Measurements from ENCODE around the gene TEKTIP1. TPM values are rescaled to one million over a fixed set of nuclear protein-coding genes. Genes with fewer than 3 reads are reported as not detected.
"Not testable (repeated sequence)": the region's sequence is repeated elsewhere in the genome, so short reads cannot be mapped to it uniquely, and the experiment has no call there.

The TEKTIP1 gene
- total RNA-seq, 1 donor = 0.84 TPM

DNA sequence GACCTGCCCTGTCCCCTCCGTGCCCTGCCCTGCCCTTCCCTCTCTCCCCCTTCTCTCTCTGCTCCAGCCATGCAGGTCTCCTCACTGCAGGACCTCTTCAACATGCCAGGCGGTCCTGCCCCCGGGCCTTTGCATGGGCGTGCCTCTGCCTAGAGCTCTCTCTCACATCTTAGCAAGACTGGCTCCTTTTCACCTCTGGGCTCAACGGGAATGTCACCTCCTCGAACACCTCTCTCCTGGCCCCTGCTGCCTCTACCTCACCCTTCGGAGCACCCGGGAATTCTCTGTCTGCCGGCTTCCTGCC is 12.8 kb downstream of the TEKTIP1 start:
- Histone ChIP-seq H3K9me3 (ENCODE audit: low read depth, low read length) (no peaks in the 10 kb centered on the region), H3K27me3 (ENCODE audit: insufficient read depth, low read length) (no peaks in the 10 kb centered on the region), H3K4me1 (ENCODE audit: insufficient read depth, low read length) (peaks cover 77% of the 10 kb centered on the region), H3K4me3 (ENCODE audit: low read length) (no peak overlapping the region)

- Histone ChIP-seq H3K27me3 (ENCODE audit: insufficient read depth, low read length) (no peaks in the 10 kb centered on the region), H3K4me3 (ENCODE audit: low read length) (no peak overlapping the region), H3K9me3 (ENCODE audit: low read depth, low read length) (no peaks in the 10 kb centered on the region), H3K4me1 (ENCODE audit: insufficient read depth, low read length) (peaks cover 67% of the 10 kb centered on the region)
These were observed 15.5 kb downstream of the TEKTIP1 start for GRCh38 chr19:3554254-3555083.

GRCh38 chr19:3555653-3556422 is 16.9 kb downstream of the TEKTIP1 start:
- H3K27me3 ChIP-seq (ENCODE audit: insufficient read depth, low read length) = no peaks in the 10 kb centered on the region
- no peaks in the 10 kb centered on the region for H3K9me3 ChIP-seq (ENCODE audit: low read depth, low read length)
- peak overlapping the region; percentile 77 for H3K4me3 ChIP-seq (ENCODE audit: low read length)
- peaks cover 63% of the 10 kb centered on the region for H3K4me1 ChIP-seq (ENCODE audit: insufficient read depth, low read length)

- H3K4me3 ChIP-seq (ENCODE audit: low read length) = peak overlapping the region; percentile 77
- H3K9me3 ChIP-seq (ENCODE audit: low read depth, low read length) = no peaks in the 10 kb centered on the region
- peaks cover 63% of the 10 kb centered on the region for H3K4me1 ChIP-seq (ENCODE audit: insufficient read depth, low read length)
- no peaks in the 10 kb centered on the region for H3K27me3 ChIP-seq (ENCODE audit: insufficient read depth, low read length)
These were observed 17.5 kb downstream of the TEKTIP1 start for GRCh38 chr19:3556423-3556977.

GRCh38 chr19:3556978-3557460 is 18.0 kb downstream of the TEKTIP1 start:
- no peaks in the 10 kb centered on the region for H3K27me3 ChIP-seq (ENCODE audit: insufficient read depth, low read length)
- peaks cover 58% of the 10 kb centered on the region for H3K4me1 ChIP-seq (ENCODE audit: insufficient read depth, low read length)
- no peaks in the 10 kb centered on the region for H3K9me3 ChIP-seq (ENCODE audit: low read depth, low read length)
- peak overlapping the region; percentile 77 for H3K4me3 ChIP-seq (ENCODE audit: low read length)

GRCh38 chr19:3557461-3558248 is 18.7 kb downstream of the TEKTIP1 start, which contains the start of gene MFSD12:
TSS of gene MFSD12 (minus strand) at chr19:3557586. CDS start at chr19:3557403, 183 bp downstream.
- Histone ChIP-seq H3K27me3 (ENCODE audit: insufficient read depth, low read length) (no peaks in the 10 kb centered on the region), H3K9me3 (ENCODE audit: low read depth, low read length) (no peaks in the 10 kb centered on the region), H3K4me3 (ENCODE audit: low read length) (peak within 1 kb of the TSS; percentile 77), H3K4me1 (ENCODE audit: insufficient read depth, low read length) (peaks cover 53% of the 10 kb centered on the region)

GRCh38 chr19:3563709-3564524 is 24.9 kb downstream of the TEKTIP1 start:
- Histone ChIP-seq H3K27me3 (ENCODE audit: insufficient read depth, low read length) (no peaks in the 10 kb centered on the region), H3K4me3 (ENCODE audit: low read length) (no peak overlapping the region), H3K9me3 (ENCODE audit: low read depth, low read length) (no peaks in the 10 kb centered on the region), H3K4me1 (ENCODE audit: insufficient read depth, low read length) (no peaks in the 10 kb centered on the region)

GRCh38 chr19:3565139-3565538 is 26.2 kb downstream of the TEKTIP1 start:
- Histone ChIP-seq H3K27me3 (ENCODE audit: insufficient read depth, low read length) (no peaks in the 10 kb centered on the region), H3K4me1 (ENCODE audit: insufficient read depth, low read length) (no peaks in the 10 kb centered on the region)

DNA sequence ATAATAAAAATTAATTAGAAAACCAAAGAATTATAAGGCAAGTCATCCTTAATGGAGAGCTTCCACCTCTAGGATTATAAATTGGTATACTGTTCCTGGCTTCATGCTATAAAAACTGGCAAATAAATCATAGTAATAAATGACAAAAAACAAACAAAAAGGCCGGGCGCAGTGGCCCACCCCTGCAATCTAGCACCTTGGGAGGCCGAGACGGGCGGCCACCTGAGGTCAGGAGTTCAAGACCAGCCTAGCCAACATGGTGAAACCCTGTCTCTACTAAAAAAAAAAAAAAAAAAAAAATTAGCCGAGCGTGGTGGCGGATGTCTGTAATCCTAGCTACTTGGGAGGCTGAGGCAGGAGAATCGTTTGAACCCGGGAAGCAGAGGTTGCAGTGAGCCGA is 31.1 kb downstream of the TEKTIP1 start:
- not testable (repeated sequence) for H3K4me3 ChIP-seq (ENCODE audit: low read length); H3K27me3 ChIP-seq (ENCODE audit: insufficient read depth, low read length); H3K9me3 ChIP-seq (ENCODE audit: low read depth, low read length)
- peaks cover 15% of the 10 kb centered on the region for H3K4me1 ChIP-seq (ENCODE audit: insufficient read depth, low read length)

More at GRCh38 chr19:3565139-3565538, 26.2 kb downstream of the TEKTIP1 start:
- Histone ChIP-seq H3K9me3 (ENCODE audit: low read depth, low read length) (no peaks in the 10 kb centered on the region), H3K4me3 (ENCODE audit: low read length) (no peak overlapping the region)

GRCh38 chr19:3570606-3571011 is 31.6 kb downstream of the TEKTIP1 start:
- H3K27me3 ChIP-seq (ENCODE audit: insufficient read depth, low read length) = no peaks in the 10 kb centered on the region
- no peak overlapping the region for H3K4me3 ChIP-seq (ENCODE audit: low read length)
- H3K9me3 ChIP-seq (ENCODE audit: low read depth, low read length) = no peaks in the 10 kb centered on the region
- peaks cover 15% of the 10 kb centered on the region for H3K4me1 ChIP-seq (ENCODE audit: insufficient read depth, low read length)

DNA sequence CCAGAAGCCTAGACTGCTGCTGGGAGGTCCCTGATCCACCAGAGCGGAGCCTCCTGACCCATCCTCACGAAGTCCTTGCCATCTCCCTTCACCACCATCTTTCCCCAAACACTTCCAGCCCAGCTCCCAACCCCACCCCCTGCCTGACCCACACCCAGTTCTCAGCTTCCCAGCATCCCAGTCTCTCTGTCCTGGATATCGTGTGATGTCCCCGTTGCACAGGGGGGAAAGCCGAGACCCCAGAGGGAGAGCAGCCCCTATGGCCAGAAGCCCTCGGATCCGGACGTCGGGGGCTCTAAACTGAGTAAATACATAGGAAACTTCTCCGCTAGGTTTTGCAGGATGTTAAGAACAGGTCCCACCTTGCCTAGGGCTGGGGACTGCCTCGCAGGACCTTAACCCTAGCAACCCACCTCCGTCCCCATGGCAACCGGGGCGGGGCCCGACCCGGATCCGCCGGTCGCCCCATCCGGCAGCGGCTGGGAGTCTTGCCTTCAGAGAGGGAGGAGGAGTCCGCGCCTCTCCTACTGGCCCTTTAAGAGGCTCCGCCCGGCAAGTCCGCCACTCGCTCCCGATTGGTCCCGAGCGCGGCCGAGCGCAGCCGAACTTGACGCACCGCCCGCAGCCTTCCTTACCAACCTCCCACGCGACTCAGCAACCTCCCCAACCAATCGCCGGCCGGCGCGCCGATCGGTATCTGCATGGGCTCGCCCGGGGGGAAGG is 33.3 kb downstream of the TEKTIP1 start:
- Histone ChIP-seq H3K4me3 (ENCODE audit: low read length) (peak overlapping the region; percentile 33), H3K4me1 (ENCODE audit: insufficient read depth, low read length) (peaks cover 20% of the 10 kb centered on the region), H3K27me3 (ENCODE audit: insufficient read depth, low read length) (no peaks in the 10 kb centered on the region), H3K9me3 (ENCODE audit: low read depth, low read length) (no peaks in the 10 kb centered on the region)

DNA sequence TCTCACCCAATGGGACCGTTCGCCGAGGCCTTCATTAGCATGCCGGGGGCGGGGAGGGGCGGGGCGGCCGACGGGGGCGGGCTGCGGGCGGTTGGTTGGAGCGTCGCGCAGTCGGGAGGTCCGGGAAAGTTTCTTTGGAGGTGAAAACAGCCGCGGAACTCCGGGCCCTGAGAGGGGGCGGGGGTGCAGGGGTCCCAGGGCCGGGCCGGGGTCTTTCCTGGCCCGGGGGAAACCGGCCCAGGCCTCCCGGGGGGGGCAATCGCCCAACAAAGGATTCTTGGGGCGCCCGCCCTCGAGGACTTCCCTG is 33.8 kb downstream of the TEKTIP1 start, which contains the start of gene HMG20B:
Gene HMG20B (plus strand): TSS at position 90 of the 307 bp plus-strand sequence. CDS start 366 bp downstream, outside the sequence.
- H3K27me3 ChIP-seq (ENCODE audit: insufficient read depth, low read length) = no peaks in the 10 kb centered on the region
- H3K4me1 ChIP-seq (ENCODE audit: insufficient read depth, low read length) = peaks cover 20% of the 10 kb centered on the region
- H3K9me3 ChIP-seq (ENCODE audit: low read depth, low read length) = no peaks in the 10 kb centered on the region
- H3K4me3 ChIP-seq (ENCODE audit: low read length) = peak within 1 kb of the TSS; percentile 62

GRCh38 chr19:3573162-3573857 is 34.3 kb downstream of the TEKTIP1 start:
- peaks cover 20% of the 10 kb centered on the region for H3K4me1 ChIP-seq (ENCODE audit: insufficient read depth, low read length)
- peak overlapping the region; percentile 62 for H3K4me3 ChIP-seq (ENCODE audit: low read length)
- no peaks in the 10 kb centered on the region for H3K9me3 ChIP-seq (ENCODE audit: low read depth, low read length)
- no peaks in the 10 kb centered on the region for H3K27me3 ChIP-seq (ENCODE audit: insufficient read depth, low read length)
